ENCODE measurements around the gene CKS1B. TPM values are rescaled to one million over a fixed set of nuclear protein-coding genes. Genes with fewer than 3 reads are reported as not detected.

CKS1B gene
- total RNA-seq, 3 donors from 2014 or later = 26.8 to 52.4 (median 29.3) TPM

DNA sequence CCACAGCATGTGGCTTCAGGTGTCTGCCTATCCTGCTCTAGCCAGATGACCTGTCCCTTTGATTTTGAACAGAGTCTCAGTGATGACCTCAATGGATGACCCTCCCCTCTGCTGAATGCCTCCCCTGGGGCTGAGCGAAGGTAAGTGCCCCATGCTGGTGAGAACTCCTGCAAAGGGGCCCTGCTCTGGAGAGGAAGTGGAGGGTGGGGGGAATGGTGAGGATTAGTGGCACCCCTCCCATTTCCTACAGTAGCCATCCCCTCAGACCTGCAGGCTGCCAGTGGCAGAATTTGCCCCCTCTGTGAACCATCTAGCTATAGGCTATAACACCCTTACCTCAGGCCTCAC is 34.3 kb upstream of the CKS1B start:
- Histone ChIP-seq H3K4me1 (ENCODE audit: low read depth) (peaks cover 14% of the 10 kb centered on the region), H3K9me3 (no peaks in the 10 kb centered on the region), H3K4me3 (no peak overlapping the region), H3K36me3 (ENCODE audit: low read depth) (no peaks in the 10 kb centered on the region)
- DNase-seq (no peak), ATAC-seq (no peak)
- TF ChIP-seq, protein P1, sequence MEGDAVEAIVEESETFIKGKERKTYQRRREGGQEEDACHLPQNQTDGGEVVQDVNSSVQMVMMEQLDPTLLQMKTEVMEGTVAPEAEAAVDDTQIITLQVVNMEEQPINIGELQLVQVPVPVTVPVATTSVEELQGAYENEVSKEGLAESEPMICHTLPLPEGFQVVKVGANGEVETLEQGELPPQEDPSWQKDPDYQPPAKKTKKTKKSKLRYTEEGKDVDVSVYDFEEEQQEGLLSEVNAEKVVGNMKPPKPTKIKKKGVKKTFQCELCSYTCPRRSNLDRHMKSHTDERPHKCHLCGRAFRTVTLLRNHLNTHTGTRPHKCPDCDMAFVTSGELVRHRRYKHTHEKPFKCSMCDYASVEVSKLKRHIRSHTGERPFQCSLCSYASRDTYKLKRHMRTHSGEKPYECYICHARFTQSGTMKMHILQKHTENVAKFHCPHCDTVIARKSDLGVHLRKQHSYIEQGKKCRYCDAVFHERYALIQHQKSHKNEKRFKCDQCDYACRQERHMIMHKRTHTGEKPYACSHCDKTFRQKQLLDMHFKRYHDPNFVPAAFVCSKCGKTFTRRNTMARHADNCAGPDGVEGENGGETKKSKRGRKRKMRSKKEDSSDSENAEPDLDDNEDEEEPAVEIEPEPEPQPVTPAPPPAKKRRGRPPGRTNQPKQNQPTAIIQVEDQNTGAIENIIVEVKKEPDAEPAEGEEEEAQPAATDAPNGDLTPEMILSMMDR (IDR thresholded peaks at IDR 0.05) = no peak
- intact Hi-C loops (cut with DNase I, micrococcal nuclease) = no loop called here

GRCh38 chr1:154940651-154941194 is 33.8 kb upstream of the CKS1B start:
- no peaks in the 10 kb centered on the region for H3K36me3 ChIP-seq (ENCODE audit: low read depth)
- TF ChIP-seq, protein P1 (IDR thresholded peaks at IDR 0.05) = no peak
- no peak for DNase-seq
- no peak for ATAC-seq
- peaks cover 10% of the 10 kb centered on the region for H3K4me1 ChIP-seq (ENCODE audit: low read depth)
- H3K4me3 ChIP-seq = no peak overlapping the region
- no peaks in the 10 kb centered on the region for H3K9me3 ChIP-seq
- intact Hi-C loops (cut with DNase I, micrococcal nuclease) = no loop called here

GRCh38 chr1:154941333-154942013 is 33.0 kb upstream of the CKS1B start:
- no peaks in the 10 kb centered on the region for H3K36me3 ChIP-seq (ENCODE audit: low read depth)
- no peaks in the 10 kb centered on the region for H3K9me3 ChIP-seq
- no peak for ATAC-seq
- no peak overlapping the region for H3K4me3 ChIP-seq
- DNase-seq = peak in 1 of 3 donors; percentile 56
- TF ChIP-seq, protein P1 (IDR thresholded peaks at IDR 0.05) = no peak
- peaks cover 8% of the 10 kb centered on the region for H3K4me1 ChIP-seq (ENCODE audit: low read depth)
- intact Hi-C loops (cut with DNase I, micrococcal nuclease) = no loop called here

- Histone ChIP-seq H3K4me3 (no peak overlapping the region), H3K4me1 (ENCODE audit: low read depth) (peaks cover 8% of the 10 kb centered on the region), H3K9me3 (no peaks in the 10 kb centered on the region), H3K36me3 (ENCODE audit: low read depth) (no peaks in the 10 kb centered on the region)
- ATAC-seq = peak; percentile 60
- intact Hi-C loops (cut with DNase I, micrococcal nuclease) = no loop called here
- TF ChIP-seq, protein P1 (IDR thresholded peaks at IDR 0.05) = peak; percentile 50
- peak in 1 of 3 donors; percentile 72 for DNase-seq
Measured at GRCh38 chr1:154943649-154944400, 30.7 kb upstream of the CKS1B start.

DNA sequence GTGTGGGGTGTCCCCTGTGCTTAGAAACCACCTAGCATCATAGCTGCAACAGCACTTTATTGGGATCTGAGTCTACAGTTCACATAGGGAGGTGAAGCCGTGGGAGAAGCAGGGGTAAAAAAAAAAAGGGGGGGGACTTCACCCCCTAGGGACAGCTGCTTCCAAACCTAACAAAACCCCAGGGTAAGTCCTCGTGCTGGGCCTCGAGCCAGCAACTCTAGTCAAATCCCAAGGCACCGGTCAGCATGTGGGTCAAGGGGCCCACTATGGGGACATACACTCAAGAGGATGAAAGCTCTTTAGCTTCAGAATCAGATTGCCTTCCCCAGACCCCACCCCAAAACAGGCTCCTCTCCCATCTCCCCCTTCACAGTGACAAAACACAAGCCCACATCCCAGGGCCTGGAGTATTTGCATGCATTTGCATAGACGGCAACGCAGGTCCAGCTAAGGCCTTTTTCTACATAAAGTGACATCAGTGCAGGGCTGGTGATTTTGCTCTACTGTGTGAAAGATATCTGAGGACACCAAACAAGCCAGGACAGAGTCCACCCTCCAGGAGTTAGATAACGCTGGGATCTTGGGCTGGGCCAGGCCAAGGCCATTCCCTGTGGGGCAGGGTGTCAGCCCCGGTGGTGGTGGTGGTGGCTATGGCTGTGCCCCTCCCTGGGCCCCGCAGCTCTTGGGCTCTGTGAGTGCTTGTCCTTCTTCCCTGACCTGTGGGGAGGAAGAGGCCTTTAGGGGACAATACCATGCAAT is 29.9 kb upstream of the CKS1B start:
- no peaks in the 10 kb centered on the region for H3K9me3 ChIP-seq
- H3K4me3 ChIP-seq = no peak overlapping the region
- peaks cover 8% of the 10 kb centered on the region for H3K4me1 ChIP-seq (ENCODE audit: low read depth)
- DNase-seq (no peak), ATAC-seq (peak; percentile 47)
- no peaks in the 10 kb centered on the region for H3K36me3 ChIP-seq (ENCODE audit: low read depth)
- intact Hi-C loops (cut with DNase I, micrococcal nuclease) = no loop called here
- TF ChIP-seq, protein P1 (IDR thresholded peaks at IDR 0.05) = no peak
